Panc1 (cell line): ENCODE results near the gene WDR20. TPM values are rescaled to one million over a fixed set of nuclear protein-coding genes. Genes with fewer than 3 reads are reported as not detected.

Experiments
- ATAC-seq: fragments of 200-7000 bp; cut with Tn5 transposase; 2 replicates; pipeline ENCODE4 v1.9.1; 2020; ENCODE audit warnings: mild to moderate bottlenecking, moderate library complexity
- BruUV-seq: library from RNA; stranded (reverse); fragments of 400-500 nt; replicated peaks from 2 replicates; lab custom pipeline; 2021; lab: Mats Ljungman, UMichigan
- CTCF ChIA-PET: fragments of 300-600 bp; sonication (Branson Sonifier 250); formaldehyde crosslinking; loops from one replicate; lab custom pipeline; 2022; ENCODE audit warnings: antibody characterized with exemption; lab: Charles Lee
- POLR2A ChIA-PET: fragments of 300-600 bp; sonication (Branson Sonifier 250); formaldehyde crosslinking; loops from one replicate; lab custom pipeline; 2022; ENCODE audit warnings: antibody characterized with exemption; lab: Charles Lee
- DNase-seq: peaks from one replicate; pipeline ENCODE4 v3.0.0-alpha.2; 2010; ENCODE audit warnings: low read depth, low spot score
- H3K27ac ChIP-seq: 2 replicates; pipeline ENCODE4 v1.5.1; 2011; ENCODE audit warnings: mild to moderate bottlenecking, low read length, inconsistent platforms
- H3K27me3 ChIP-seq: fragments of 200-500 bp; sonication (Bioruptor generic); 2 replicates; pipeline ENCODE4 v1.6.0; 2014; ENCODE audit warnings: low read length, inconsistent platforms; ENCODE audit not compliant: control insufficient read depth, insufficient read depth
- H3K36me3 ChIP-seq: fragments of 200-500 bp; sonication (Bioruptor generic); 2 replicates; pipeline ENCODE4 v1.5.1; 2014; ENCODE audit warnings: inconsistent platforms, mild to moderate bottlenecking, low read length, moderate library complexity; ENCODE audit not compliant: control insufficient read depth, insufficient read depth
- H3K4me1 ChIP-seq: 2 replicates; pipeline ENCODE4 v1.5.1; 2011; ENCODE audit warnings: inconsistent platforms, mild to moderate bottlenecking, low read length, moderate library complexity; ENCODE audit not compliant: control insufficient read depth, insufficient read depth
- H3K4me3 ChIP-seq, 2 experiments: 2 replicates each; pipeline ENCODE4 v1.5.1; 2011 to 2012; ENCODE audit warnings: low read depth in 2 of 2, low read length in 2 of 2, mild to moderate bottlenecking in 2 of 2, inconsistent platforms in 1 of 2, moderate library complexity in 1 of 2
- H3K9me3 ChIP-seq: fragments of 200-500 bp; sonication (Bioruptor generic); 2 replicates; pipeline ENCODE4 v1.5.1; 2014; ENCODE audit warnings: low read depth, mild to moderate bottlenecking, inconsistent platforms, low read length, moderate library complexity; ENCODE audit not compliant: control insufficient read depth, insufficient read depth
- CTCF ChIP-seq: fragments of 450-650 bp; IDR thresholded peaks from 2 replicates; pipeline ENCODE4 v1.5.1; 2017; ENCODE audit warnings: mild to moderate bottlenecking
- POLR2AphosphoS5 ChIP-seq: IDR thresholded peaks from 2 replicates; pipeline ENCODE4 v1.6.1; 2012; ENCODE audit warnings: mild to moderate bottlenecking, low read depth, low read length, moderate library complexity
- REST ChIP-seq, 2 experiments: IDR thresholded peaks; 2 replicates each; pipeline ENCODE4 v1.6.1; 2011 to 2012; ENCODE audit warnings: low read depth in 2 of 2, control low read depth in 1 of 2, low read length in 1 of 2, mild to moderate bottlenecking in 1 of 2, moderate library complexity in 1 of 2; ENCODE audit not compliant: insufficient read depth in 1 of 2
- SIN3A ChIP-seq: IDR thresholded peaks from 2 replicates; pipeline ENCODE4 v1.6.1; 2012; ENCODE audit warnings: low read depth, mild to moderate bottlenecking, low read length, moderate library complexity, borderline replicate concordance; ENCODE audit not compliant: insufficient read depth
- TCF7L2 ChIP-seq: IDR thresholded peaks from 2 replicates; pipeline ENCODE4 v1.6.1; 2011; ENCODE audit warnings: mild to moderate bottlenecking, low read depth, low read length, inconsistent platforms
- in situ Hi-C: cut with HindIII; loops from 2 replicates; pipeline ENCODE4 v1.10.0; 2016; ENCODE audit warnings: low sequenced_read_pairs, low pct_unique_long_range_greater_than_20kb
- intact Hi-C: fragments of 100-400 bp; cut with micrococcal nuclease; formaldehyde crosslinking; loops from one replicate; pipeline ENCODE4 v1.10.0; 2022; ENCODE audit not compliant: unreplicated experiment
- total RNA-seq: library from RNA; stranded (reverse); gene quantifications from one replicate; pipeline ENCODE4 v1.2.1, GENCODE V29; 2021; ENCODE audit not compliant: unreplicated experiment

WDR20 gene
- total RNA-seq, 1 experiment from 2014 or later: 20.2 TPM

- in situ Hi-C loops: no loop called here
- no peak for TF ChIP-seq CTCF
- TF ChIP-seq REST (IDR thresholded peaks at IDR 0.05; ENCODE audit: insufficient read depth in 1 of 2, low read depth in 2 of 2, low read length in 1 of 2): no peak
- TF ChIP-seq SIN3A: no peak
- TF ChIP-seq TCF7L2: no peak
- TF ChIP-seq POLR2AphosphoS5: no peak
- no TSS peak for BruUV-seq
- Histone ChIP-seq H3K4me3 (no peak overlapping the region), H3K27me3 (no peaks in the 10 kb centered on the region), H3K36me3 (no peaks in the 10 kb centered on the region), H3K4me1 (no peaks in the 10 kb centered on the region), H3K9me3 (no peaks in the 10 kb centered on the region), H3K27ac (no peak overlapping the region)
- POLR2A ChIA-PET: no interaction called here
- CTCF ChIA-PET: no interaction called here
- DNase-seq (no peak), ATAC-seq (no peak)
- intact Hi-C loops: no loop called here
Observed at GRCh38 chr14:102117852-102118251, 21.8 kb upstream of the WDR20 start.

- ATAC-seq: no peak
- Histone ChIP-seq H3K36me3 (no peaks in the 10 kb centered on the region), H3K4me3 (no peak overlapping the region), H3K27ac (no peak overlapping the region), H3K9me3 (no peaks in the 10 kb centered on the region), H3K4me1 (peaks cover 5% of the 10 kb centered on the region), H3K27me3 (no peaks in the 10 kb centered on the region)
- no peak for TF ChIP-seq POLR2AphosphoS5
- no peak for TF ChIP-seq REST (IDR thresholded peaks at IDR 0.05; ENCODE audit: insufficient read depth in 1 of 2, low read depth in 2 of 2, low read length in 1 of 2)
- no peak for TF ChIP-seq SIN3A
- no peak for TF ChIP-seq CTCF
- POLR2A ChIA-PET: interaction anchor here (0.6 kb wide), 2 partner anchors 60 to 185 kb away, joined by 7 to 8 read pairs; no protein-coding TSS in a partner anchor
- intact Hi-C loops: no loop called here
- CTCF ChIA-PET: interaction anchor here (0.6 kb wide), 1 partner anchor 25 kb away, joined by 6 read pairs; no protein-coding TSS in a partner anchor
- DNase-seq: no peak
- BruUV-seq: no TSS peak
- in situ Hi-C loops: no loop called here
Observed at GRCh38 chr14:102120888-102121287, 18.8 kb upstream of the WDR20 start.
